Lower lobe of right lung (tissue), 2 donors: ENCODE results near the gene SELENOK. TPM values are rescaled to one million over a fixed set of nuclear protein-coding genes. Genes with fewer than 3 reads are reported as not detected.

Source experiments
- ATAC-seq, 2 donors: fragments of 200-7000 bp; cut with Tn5 transposase; one replicate each; pipeline ENCODE4 v1.9.1; 2020 to 2022; ENCODE audit warnings: mild to moderate bottlenecking in 2 of 2, moderate library complexity in 2 of 2
- DNase-seq: peaks from one replicate; pipeline ENCODE4 v3.0.0-alpha.2; 2020
- H3K27ac ChIP-seq: fragments of 200-600 bp; one replicate; pipeline ENCODE4 v1.8.0; 2022
- H3K27me3 ChIP-seq: fragments of 200-600 bp; one replicate; pipeline ENCODE4 v1.8.0; 2022; ENCODE audit warnings: low read depth
- H3K36me3 ChIP-seq: fragments of 200-600 bp; one replicate; pipeline ENCODE4 v1.8.0; 2022; ENCODE audit warnings: mild to moderate bottlenecking
- H3K4me1 ChIP-seq: fragments of 200-600 bp; one replicate; pipeline ENCODE4 v1.8.0; 2022
- H3K4me3 ChIP-seq: fragments of 200-600 bp; one replicate; pipeline ENCODE4 v1.8.0; 2022; ENCODE audit warnings: mild to moderate bottlenecking
- H3K9me3 ChIP-seq: fragments of 200-600 bp; one replicate; pipeline ENCODE4 v1.8.0; 2022
- intact Hi-C: fragments of 100-400 bp; cut with DNase I; formaldehyde crosslinking; loops from one replicate; pipeline ENCODE4 v1.11.0; 2022
- total RNA-seq: library from RNA; stranded (reverse); fragmentation: NEBNext Ultra II Directional; extraction: Animal tissue kit (Norgen Biotek cat#: 25700); gene quantifications from one replicate; pipeline ENCODE4 v1.2.1, GENCODE V29; 2021
- TF ChIP-seq, protein P1 (sequence below): fragments of 200-600 bp; IDR thresholded peaks from one replicate; pipeline ENCODE4 v1.8.0; 2022; ENCODE audit warnings: antibody characterized with exemption, mild to moderate bottlenecking
- donor health status: DM: no; HTN: yes; CAD: no; lungs with severe emphysema.

Gene SELENOK
- total RNA-seq, 1 donor from 2014 or later: 38.7 TPM

DNA sequence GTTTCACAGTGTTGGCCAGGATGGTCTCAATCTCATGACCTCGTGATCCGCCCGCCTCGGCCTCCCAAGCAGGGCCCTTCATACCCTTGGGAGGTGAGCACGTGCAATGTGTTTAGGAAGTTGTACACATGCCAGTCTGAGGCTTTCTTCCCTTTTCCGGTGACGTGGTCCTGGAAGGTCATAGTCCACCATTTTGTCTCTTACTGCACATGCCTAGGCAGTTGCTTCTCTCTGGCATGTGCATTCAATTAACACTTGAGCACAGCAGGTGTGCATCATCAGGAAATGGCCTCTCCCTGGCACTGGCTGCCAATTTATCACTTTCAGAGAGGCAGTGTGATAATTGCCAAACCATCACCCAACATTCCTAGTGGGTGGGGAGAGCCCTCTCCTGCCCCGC, 21.7 kb upstream of the SELENOK start:
- TF ChIP-seq, protein P1, sequence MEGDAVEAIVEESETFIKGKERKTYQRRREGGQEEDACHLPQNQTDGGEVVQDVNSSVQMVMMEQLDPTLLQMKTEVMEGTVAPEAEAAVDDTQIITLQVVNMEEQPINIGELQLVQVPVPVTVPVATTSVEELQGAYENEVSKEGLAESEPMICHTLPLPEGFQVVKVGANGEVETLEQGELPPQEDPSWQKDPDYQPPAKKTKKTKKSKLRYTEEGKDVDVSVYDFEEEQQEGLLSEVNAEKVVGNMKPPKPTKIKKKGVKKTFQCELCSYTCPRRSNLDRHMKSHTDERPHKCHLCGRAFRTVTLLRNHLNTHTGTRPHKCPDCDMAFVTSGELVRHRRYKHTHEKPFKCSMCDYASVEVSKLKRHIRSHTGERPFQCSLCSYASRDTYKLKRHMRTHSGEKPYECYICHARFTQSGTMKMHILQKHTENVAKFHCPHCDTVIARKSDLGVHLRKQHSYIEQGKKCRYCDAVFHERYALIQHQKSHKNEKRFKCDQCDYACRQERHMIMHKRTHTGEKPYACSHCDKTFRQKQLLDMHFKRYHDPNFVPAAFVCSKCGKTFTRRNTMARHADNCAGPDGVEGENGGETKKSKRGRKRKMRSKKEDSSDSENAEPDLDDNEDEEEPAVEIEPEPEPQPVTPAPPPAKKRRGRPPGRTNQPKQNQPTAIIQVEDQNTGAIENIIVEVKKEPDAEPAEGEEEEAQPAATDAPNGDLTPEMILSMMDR: no peak
- no peak overlapping the region for H3K27ac ChIP-seq
- no peak overlapping the region for H3K4me3 ChIP-seq
- no peaks in the 10 kb centered on the region for H3K27me3 ChIP-seq
- DNase-seq (no peak), ATAC-seq (no peak)
- no peaks in the 10 kb centered on the region for H3K36me3 ChIP-seq
- no peaks in the 10 kb centered on the region for H3K9me3 ChIP-seq
- no peaks in the 10 kb centered on the region for H3K4me1 ChIP-seq
- intact Hi-C loops: no loop called here

DNA sequence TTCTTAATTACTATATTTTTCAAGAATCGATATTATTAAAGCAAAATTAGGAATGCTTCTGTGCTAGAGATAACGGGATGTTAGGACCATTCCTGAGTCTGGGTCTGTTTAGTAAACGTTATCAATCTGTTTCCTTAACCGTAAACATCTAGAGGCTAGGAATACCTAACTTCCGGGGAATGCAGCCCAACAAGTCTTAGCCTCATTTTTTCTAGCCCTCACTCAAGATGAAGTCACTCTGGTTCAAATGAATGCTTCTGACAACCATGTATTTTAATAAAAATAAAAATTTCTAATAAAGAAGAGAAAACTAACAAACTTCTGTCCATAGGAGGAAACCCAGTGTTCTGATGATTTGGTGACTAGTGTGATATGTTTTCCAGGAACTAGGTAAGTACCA, 11.1 kb upstream of the SELENOK start:
- Histone ChIP-seq H3K4me3 (no peak overlapping the region), H3K9me3 (no peaks in the 10 kb centered on the region), H3K4me1 (no peaks in the 10 kb centered on the region), H3K36me3 (no peaks in the 10 kb centered on the region), H3K27me3 (peaks cover 2% of the 10 kb centered on the region), H3K27ac (no peak overlapping the region)
- intact Hi-C loops: no loop called here
- no peak for ATAC-seq
- no peak for DNase-seq
- TF ChIP-seq, protein P1: no peak

DNA sequence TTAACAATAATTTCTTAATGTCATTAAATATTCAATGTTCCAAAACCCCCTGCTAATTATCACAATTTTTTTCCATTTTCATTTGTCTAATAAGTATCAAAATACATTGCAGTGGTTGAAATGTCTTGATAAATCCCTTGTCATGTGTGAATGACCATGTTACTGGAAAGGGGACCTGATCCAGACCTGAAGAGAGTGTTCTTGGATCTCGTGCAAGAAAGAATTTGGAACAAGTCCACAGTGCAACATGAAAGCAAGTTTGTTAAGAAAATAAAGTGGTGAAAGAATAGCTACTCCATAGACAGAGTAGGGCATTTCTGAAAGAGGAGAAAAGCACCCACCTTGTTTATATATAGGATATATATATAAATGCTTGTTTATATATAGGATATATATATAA, 10.4 kb upstream of the SELENOK start:
- intact Hi-C loops: no loop called here
- Histone ChIP-seq H3K9me3 (no peaks in the 10 kb centered on the region), H3K36me3 (no peaks in the 10 kb centered on the region), H3K4me3 (no peak overlapping the region), H3K27me3 (peaks cover 8% of the 10 kb centered on the region), H3K4me1 (no peaks in the 10 kb centered on the region), H3K27ac (no peak overlapping the region)
- DNase-seq (no peak), ATAC-seq (no peak)
- TF ChIP-seq, protein P1: no peak

DNA sequence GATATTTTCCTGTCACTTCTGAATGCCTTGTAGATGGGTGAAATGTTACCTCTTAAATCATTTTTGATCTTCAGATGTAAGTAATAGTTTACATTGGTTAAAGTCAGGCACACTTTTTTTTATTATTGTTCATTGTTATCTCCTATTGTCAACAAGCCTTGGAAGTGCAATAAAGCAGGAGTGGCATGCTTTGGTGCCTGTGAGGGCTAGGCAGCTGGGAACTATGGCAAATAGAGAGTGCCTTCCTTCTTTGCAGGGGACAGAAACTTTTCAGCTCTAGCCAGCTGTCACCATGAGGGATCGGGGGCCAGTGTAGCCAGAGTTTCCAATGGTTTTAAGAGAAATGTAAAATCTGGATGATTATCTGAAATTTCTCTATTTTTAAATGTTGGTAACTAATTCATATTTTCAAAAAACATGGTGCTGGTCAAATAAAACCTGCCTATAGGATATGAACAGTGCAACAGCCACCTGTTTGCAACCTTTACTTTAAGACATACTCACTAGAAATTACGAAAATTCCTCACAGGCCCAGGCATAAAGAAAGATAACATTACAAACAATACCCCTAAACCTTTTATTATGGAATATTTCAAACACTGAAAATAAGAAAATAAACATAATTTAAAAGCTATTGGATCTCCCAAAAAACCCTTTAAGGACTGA, 9.1 kb upstream of the SELENOK start:
- Histone ChIP-seq H3K27ac (no peak overlapping the region), H3K4me3 (no peak overlapping the region), H3K4me1 (no peaks in the 10 kb centered on the region), H3K36me3 (no peaks in the 10 kb centered on the region), H3K27me3 (peaks cover 11% of the 10 kb centered on the region), H3K9me3 (no peaks in the 10 kb centered on the region)
- intact Hi-C loops: no loop called here
- DNase-seq (no peak), ATAC-seq (no peak)
- TF ChIP-seq, protein P1: no peak

DNA sequence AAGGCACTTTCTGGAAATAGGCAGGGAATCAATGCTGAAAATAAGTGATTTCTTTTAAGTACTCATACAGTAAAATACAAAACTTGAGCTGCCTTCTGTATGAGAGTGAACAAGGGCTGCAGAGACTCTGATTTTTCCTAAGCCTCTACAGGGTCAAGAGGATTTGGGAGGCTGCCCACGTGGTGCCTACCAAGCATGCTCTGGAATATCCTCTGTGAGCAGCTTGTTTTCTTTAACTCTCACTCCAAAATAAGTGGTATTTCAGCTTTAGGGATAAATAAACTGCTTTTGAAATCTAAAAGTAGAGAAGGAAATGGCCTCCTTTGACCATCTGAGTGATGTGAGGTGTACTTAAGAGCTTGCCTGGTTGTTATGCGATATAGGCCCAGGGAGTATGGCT, 8.1 kb upstream of the SELENOK start:
- Histone ChIP-seq H3K36me3 (no peaks in the 10 kb centered on the region), H3K9me3 (no peaks in the 10 kb centered on the region), H3K4me3 (no peak overlapping the region), H3K4me1 (no peaks in the 10 kb centered on the region), H3K27me3 (peaks cover 11% of the 10 kb centered on the region), H3K27ac (no peak overlapping the region)
- DNase-seq: no peak
- peak in 1 of 2 donors; percentile 36 for ATAC-seq
- intact Hi-C loops: no loop called here
- TF ChIP-seq, protein P1: no peak
